ENCODE data around the gene FOXJ1.
"Not testable (repeated sequence)": the region's sequence is repeated elsewhere in the genome, so short reads cannot be mapped to it uniquely, and the experiment has no call there.

Gene FOXJ1, protein sequence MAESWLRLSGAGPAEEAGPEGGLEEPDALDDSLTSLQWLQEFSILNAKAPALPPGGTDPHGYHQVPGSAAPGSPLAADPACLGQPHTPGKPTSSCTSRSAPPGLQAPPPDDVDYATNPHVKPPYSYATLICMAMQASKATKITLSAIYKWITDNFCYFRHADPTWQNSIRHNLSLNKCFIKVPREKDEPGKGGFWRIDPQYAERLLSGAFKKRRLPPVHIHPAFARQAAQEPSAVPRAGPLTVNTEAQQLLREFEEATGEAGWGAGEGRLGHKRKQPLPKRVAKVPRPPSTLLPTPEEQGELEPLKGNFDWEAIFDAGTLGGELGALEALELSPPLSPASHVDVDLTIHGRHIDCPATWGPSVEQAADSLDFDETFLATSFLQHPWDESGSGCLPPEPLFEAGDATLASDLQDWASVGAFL

DNA sequence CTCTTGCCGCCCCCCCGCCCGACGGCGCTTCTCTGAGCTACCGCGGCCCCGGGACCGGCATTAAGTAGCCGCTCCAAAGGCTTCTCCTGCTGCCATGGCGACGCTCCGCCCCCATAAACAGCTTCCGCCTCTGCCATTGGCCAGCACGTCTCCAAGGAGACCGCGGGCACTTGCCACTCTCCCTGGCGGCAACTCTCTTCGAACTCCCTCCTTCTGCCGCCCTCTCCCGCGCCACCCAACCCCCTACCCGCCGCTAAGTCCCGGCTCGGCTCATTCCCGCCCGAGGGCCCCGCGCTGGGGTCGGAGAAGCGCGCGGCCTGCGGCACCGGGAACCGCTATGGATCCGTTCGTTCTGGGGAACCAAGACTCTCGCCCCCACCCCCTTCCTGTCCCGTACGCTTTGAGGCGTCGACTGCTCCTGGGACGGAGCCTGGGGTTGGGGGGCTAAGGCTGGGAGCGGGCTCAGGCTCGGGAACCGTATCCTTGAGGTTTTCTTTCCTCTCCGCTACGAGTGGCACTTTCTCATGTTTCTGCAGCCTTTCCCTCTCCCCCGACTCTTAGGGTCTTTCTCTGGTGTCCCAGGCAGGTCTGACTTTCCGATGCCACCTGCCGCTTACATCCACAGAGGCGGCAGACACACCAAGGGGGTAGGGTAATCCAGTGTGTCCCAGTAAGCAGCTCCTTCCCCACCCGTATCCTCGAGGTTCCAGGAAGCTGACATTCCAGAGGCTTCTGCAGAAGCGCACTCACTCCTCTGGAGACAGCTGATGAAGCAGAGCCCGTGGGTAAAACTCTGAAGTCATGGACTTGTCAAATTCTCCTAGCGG is at the start of gene FOXJ1:
Gene FOXJ1, minus strand, starts transcription at position 34 of the 827 bp plus-strand sequence. CDS start 850 bp downstream, outside the sequence.
- DNase-seq = peak; percentile 99

DNA sequence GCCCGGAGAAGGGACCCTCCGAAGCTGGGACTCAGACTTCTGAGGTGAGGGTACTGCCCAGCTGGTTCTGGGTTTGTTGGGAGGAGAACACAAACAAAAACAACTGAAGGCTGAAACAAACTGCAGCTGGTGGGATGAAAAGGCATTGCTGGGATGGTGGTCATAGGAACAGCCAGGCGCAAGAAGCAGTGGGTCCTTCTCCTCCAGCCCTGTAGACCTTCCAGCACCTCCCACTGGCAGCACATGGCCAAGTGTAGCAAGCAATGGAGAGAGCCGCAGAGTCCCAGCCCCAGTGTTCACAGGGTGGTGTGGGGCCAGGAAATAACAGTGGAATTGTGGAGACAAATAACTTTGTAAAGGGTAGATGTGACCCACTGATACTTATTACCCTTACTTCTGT is 48.7 kb upstream of the FOXJ1 start:
- DNase-seq = no peak

DNA sequence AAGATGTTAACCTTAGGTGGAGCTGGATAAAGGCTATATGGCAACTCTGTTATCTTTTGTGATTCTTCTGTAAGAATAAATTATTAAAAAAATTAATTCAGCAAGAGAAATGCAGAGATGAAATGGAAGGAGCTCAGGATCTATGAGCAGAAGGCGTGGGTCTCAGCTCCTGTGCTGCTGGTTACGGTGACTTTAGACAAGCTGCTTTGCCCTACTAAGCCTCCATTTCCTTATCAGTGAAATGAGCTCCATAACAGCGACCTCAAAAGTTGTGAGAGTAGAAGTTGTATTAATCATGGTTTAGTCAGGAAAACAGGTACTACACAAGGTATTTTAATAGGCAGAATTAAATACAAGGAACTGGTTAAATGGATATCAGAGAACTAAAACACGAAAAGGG is 48.2 kb upstream of the FOXJ1 start:
- DNase-seq = no peak

DNA sequence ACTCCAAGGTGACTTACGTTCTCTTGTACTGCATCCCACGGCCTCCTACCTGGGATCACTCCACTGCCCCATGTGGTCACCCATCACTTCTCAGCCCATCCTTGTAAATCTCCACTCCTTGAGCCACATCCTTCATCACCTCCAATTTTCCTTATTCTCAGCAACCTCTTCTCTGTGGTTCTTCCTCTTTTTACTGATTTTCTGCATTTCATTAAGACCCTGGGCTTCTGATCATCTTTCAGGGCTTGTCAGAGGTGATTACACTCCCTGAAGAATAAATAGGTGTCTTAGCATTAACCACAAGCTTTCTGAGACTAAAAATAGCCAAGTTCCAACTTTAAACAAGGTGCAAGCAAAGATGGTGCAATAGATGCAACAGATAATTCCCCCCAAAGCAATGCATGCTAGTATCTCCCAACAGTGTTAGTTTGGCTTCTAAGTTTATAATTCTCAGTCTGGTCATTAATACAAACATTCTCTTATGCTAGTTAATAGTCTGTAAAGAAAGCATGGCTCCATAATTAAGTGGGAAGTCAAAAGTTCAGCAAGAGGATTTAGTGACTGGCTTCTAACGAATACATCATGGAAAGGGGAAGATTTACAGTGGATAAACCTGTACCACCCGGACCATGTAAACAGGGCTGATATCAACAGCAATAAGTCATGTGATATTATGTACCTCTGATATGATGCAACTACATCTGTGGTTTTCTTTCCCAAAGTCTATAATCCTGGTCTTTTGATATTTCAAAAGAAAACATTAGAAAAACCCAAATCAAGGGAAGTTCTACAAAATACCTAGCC is 47.4 kb upstream of the FOXJ1 start:
- DNase-seq = no peak

- not testable (repeated sequence) for DNase-seq
Observed at GRCh38 chr17:76186774-76187173, 45.7 kb upstream of the FOXJ1 start.

DNA sequence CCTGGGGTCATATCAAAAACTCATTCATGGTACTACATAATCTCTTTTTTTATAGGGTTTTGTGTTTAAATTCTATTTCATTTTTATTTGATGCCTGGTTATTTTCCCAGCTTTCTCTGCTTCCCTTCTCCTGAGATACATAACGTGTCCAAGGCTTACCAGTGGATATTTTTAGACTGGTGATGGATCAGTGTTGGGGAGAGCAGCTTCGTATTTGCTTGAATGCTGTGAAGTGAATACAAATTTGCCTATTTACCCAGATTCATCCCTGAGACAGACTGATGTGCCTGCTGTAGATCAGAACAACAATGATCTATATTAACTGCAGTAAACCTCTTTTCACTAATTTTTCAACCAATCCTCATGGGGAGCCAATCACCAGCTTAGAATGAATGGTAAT is 43.2 kb upstream of the FOXJ1 start:
- no peak for DNase-seq

DNA sequence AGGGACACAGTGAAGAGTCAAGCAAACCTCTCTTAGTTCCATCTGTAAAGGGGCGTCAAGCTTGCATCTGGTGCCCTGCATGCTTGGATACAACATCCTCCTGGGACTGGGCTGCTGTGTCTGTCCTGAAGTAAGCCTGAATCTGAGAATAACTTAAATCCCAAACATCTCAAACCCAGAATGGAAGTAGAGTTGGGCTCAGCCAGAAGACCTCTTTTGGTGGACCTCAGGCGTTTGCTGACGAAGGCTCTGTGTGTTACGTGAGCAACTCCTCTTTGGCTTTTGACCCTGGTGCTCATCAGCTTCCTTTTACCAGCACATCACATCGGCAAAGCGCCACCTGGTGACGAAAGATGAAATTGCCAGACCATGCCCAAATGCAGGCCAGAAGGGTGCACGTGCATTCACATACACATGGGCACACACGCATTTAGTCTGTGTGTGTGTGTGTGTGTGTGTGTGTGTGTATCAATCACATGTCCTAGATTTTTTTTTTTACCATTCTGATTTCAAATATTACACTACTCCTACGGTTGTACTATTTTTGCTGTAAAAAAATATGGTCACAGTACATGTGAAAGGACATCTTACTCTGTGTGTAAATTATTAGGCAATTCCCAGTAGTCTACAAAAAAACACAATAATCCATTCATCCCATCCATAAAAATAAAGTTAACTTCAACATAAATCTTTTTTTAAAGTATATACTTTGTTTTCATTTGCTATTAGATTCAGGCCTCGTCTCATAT is 41.1 kb upstream of the FOXJ1 start:
- peak; percentile 94 to 95 for DNase-seq

GRCh38 chr17:76179496-76180467 is 38.7 kb upstream of the FOXJ1 start:
- no peak for DNase-seq

GRCh38 chr17:76178124-76178523 is 37.1 kb upstream of the FOXJ1 start:
- no peak for DNase-seq

GRCh38 chr17:76176701-76177574 is 35.9 kb upstream of the FOXJ1 start:
- no peak for DNase-seq

GRCh38 chr17:76174037-76174436 is 33.0 kb upstream of the FOXJ1 start:
- no peak for DNase-seq

DNA sequence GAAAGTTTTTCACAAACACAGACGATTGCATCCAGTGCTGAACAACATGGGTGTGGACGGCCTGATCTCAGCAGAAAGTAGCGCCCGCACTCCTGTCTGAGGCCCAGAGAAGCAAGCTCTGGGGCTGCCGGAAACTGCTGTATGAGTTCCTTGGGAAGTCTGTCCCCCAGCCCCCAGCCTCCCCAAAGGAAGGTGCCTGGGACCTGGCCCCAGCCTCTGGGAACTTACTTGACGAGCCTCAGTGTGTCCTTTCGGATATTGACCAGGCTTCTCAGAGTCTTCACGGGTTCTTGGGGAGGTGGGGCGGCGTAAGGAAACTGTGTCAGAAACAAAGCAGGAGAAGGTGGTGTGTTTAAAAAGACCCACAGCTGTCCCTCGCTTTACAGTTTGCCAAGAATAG is 32.4 kb upstream of the FOXJ1 start:
- DNase-seq = no peak

GRCh38 chr17:76171706-76172105 is 30.7 kb upstream of the FOXJ1 start:
- DNase-seq = peak; percentile 56 to 78

DNA sequence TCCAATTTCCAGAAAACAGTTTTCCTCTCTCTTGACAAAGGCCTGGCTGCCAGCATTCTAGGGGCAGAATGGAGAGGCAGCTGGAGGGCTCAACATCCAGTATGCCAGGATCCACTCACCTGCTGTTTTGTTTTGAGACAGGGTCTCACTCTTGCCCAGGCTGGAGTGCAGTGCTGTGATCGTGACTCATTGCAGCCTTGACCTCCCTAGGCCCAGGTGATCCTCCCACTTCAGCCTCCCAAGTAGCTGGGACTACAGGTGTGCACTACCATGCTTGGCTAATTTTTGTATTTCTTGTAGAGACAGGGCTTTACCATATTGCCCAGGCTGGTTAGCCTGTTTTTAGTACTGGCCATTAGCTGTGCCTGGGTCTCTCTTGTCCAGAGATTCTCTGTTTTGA is 29.1 kb upstream of the FOXJ1 start:
- no peak for DNase-seq

- DNase-seq = no peak
Observed at GRCh38 chr17:76166906-76167305, 25.9 kb upstream of the FOXJ1 start.

GRCh38 chr17:76166168-76166567 is 25.1 kb upstream of the FOXJ1 start:
- no peak for DNase-seq

DNA sequence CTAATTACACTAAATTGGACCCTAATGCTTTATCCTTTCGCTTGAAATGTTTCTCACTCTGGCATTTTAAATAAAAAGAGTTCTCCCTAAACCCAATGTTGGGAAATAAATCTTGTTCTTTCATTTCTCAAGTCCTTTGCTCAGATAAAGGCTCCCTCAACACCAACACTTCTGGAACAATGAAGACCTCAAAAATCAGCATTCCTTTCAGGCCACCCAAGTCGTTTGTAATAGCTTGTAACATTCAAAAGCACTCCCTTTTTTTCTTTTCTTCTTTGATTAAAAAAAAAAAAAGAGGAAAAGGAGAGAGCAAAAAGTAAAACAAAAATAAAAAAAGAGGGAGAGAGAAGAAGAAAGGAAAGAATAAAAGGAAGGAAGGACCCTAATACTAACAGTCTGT is 23.3 kb upstream of the FOXJ1 start:
- DNase-seq = no peak

GRCh38 chr17:76163919-76164318 is 22.9 kb upstream of the FOXJ1 start:
- no peak for DNase-seq

DNA sequence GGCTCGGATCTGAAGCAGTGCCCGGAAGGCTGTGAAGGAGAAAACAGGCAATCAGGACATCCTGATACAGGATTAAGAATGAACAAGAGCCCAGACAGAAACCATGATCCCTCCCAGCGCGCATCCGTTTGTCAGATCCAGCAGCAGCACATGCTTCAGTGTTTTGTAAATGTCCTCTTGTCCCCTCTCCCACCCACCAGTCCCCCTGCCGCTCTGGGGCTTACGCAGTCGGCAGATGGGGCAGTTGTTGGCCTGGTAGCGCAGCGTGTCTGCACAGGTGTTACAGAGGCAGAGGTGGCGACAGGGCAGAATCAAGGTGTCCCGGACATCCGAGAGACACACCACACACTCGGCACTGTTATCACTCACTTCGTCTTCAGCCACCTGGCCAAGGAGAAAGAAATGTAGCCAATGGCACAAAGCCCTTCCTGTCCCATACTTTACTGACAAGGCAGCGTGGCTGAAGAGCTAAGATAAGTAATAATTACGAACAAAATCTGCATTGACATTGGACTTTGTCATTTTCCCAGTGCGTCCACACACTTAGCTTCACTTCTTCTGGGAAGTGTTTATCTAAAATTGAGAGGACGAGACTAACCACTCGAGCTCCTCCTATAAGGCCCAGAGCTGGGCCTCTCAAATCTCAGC is 20.7 kb upstream of the FOXJ1 start:
- DNase-seq = no peak

All from NCI-H524 (cell line).